Upper lobe of left lung (tissue), 6 donors: ENCODE measurements around the gene OR6K2. TPM values are rescaled to one million over a fixed set of nuclear protein-coding genes. Genes with fewer than 3 reads are reported as not detected.

Source experiments
- ATAC-seq, 2 donors: fragments of 200-7000 bp; cut with Tn5 transposase; one replicate each; pipeline ENCODE4 v1.9.1; 2022; ENCODE audit warnings: mild to moderate bottlenecking in 2 of 2, moderate library complexity in 2 of 2; ENCODE audit not compliant: low FRiP score in 2 of 2
- DNase-seq, 2 donors: peaks; one replicate each; pipeline ENCODE4 v3.0.0-alpha.2; 2019 to 2020
- H3K27ac ChIP-seq, 4 donors: fragments of 200-600 bp; sonication (generic); one replicate each; pipeline ENCODE4 v1.5.1; 2016 to 2019
- H3K27me3 ChIP-seq, 4 donors: fragments of 200-600 bp; sonication (generic); one replicate each; pipeline ENCODE4 v1.5.1; 2017 to 2019
- H3K36me3 ChIP-seq, 4 donors: fragments of 200-600 bp; sonication (generic); one replicate each; pipeline ENCODE4 v1.5.1; 2016 to 2019
- H3K4me1 ChIP-seq, 4 donors: fragments of 200-600 bp; sonication (generic); one replicate each; pipeline ENCODE4 v1.5.1; 2018 to 2019
- H3K4me3 ChIP-seq, 4 donors: fragments of 200-600 bp; sonication (generic); one replicate each; pipeline ENCODE4 v1.5.1; 2017 to 2019; ENCODE audit warnings: mild to moderate bottlenecking in 2 of 4, moderate library complexity in 1 of 4
- H3K9me3 ChIP-seq, 4 donors: fragments of 200-600 bp; sonication (generic); one replicate each; pipeline ENCODE4 v1.5.1; 2018 to 2019
- CTCF ChIP-seq, 6 experiments: fragments of 450-650 bp in 4 of 6; fragments of 200-600 bp in 2 of 6; sonication (generic) in 2 of 6; IDR thresholded peaks; one replicate each; pipeline ENCODE4 v1.5.1; 2016 to 2019; ENCODE audit warnings: antibody characterized with exemption in 6 of 6
- EP300 ChIP-seq, 4 donors: sonication (generic); formaldehyde crosslinking; IDR thresholded peaks; one replicate each; pipeline ENCODE4 v1.5.1; 2017; ENCODE audit warnings: antibody characterized with exemption in 4 of 4, control low read depth in 2 of 4
- POLR2A ChIP-seq, 4 donors: fragments of 450-650 bp; IDR thresholded peaks; one replicate each; pipeline ENCODE4 v1.5.1; 2016 to 2017; ENCODE audit warnings: antibody characterized with exemption in 4 of 4, mild to moderate bottlenecking in 2 of 4
- POLR2AphosphoS5 ChIP-seq, 2 donors: sonication (generic); formaldehyde crosslinking; IDR thresholded peaks; one replicate each; pipeline ENCODE4 v1.5.1; 2017; ENCODE audit warnings: antibody characterized with exemption in 2 of 2
- WGBS, 2 donors: methylation state at CpG; one replicate each; pipeline ENCODE4 v1.1.5; 2017 to 2018; 5-methylcytosine and 5-hydroxymethylcytosine counted together
- total RNA-seq, 6 donors: library from RNA; depleted of rRNA in 4 of 6; stranded (reverse); fragments of >200 nt in 4 of 6; gene quantifications; one replicate each; pipeline versions ENCODE4 v1.1.0 to v1.2.1, GENCODE V29; 2016 to 2021
- donor health status: DM: no; HTN: no; CAD: no; lungs with moderate emphysema.
- donor health status: DM: no; HTN: yes; CAD: no; lungs with severe emphysema.

OR6K2 gene
- total RNA-seq, 6 donors from 2014 or later, result not detected

GRCh38 chr1:158728510-158729225 is 28.2 kb upstream of the OR6K2 start:
- 62 to 63% methylated on average over 3 of the region's 3 CpGs for WGBS, 2 donors
- Histone ChIP-seq H3K9me3 (no peaks in the 10 kb centered on the region), H3K27me3 (no peaks in the 10 kb centered on the region), H3K36me3 (no peaks in the 10 kb centered on the region), H3K4me1 (no peaks in the 10 kb centered on the region), H3K4me3 (no peak overlapping the region), H3K27ac (no peak overlapping the region)
- ATAC-seq, result no peak
- TF ChIP-seq POLR2AphosphoS5 (IDR thresholded peaks at IDR 0.05), result no peak
- no peak for TF ChIP-seq POLR2A (IDR thresholded peaks at IDR 0.05)
- TF ChIP-seq CTCF (IDR thresholded peaks at IDR 0.05), result no peak
- no peak for TF ChIP-seq EP300 (IDR thresholded peaks at IDR 0.05)
- no peak for DNase-seq

DNA sequence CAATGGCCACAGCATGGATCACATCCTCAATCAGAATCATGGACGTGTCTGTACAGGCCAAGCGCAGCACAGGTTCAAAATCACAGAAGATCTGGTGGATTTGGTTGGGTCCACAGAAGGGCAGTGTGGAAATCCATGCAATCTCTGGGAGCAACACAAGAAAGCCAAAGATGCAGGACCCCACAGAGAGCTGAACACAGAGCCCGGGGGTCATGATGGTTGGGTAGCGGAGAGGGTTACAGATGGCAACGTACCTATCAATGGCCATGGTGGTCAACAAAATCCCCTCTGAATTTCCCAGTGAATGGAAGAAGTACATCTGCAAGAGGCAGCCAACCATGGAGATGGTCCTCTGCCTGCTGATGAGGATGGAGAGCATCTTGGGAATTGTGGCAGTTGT is 24.0 kb upstream of the OR6K2 start:
- Histone ChIP-seq H3K27ac (no peak overlapping the region), H3K9me3 (no peaks in the 10 kb centered on the region), H3K4me3 (no peak overlapping the region), H3K36me3 (no peaks in the 10 kb centered on the region), H3K27me3 (no peaks in the 10 kb centered on the region), H3K4me1 (no peaks in the 10 kb centered on the region)
- DNase-seq (no peak), ATAC-seq (no peak)
- WGBS, 2 donors, result 96 to 99% methylated on average over 4 to 5 of the region's 5 CpGs
- TF ChIP-seq EP300 (IDR thresholded peaks at IDR 0.05), result no peak
- TF ChIP-seq CTCF (IDR thresholded peaks at IDR 0.05), result no peak
- no peak for TF ChIP-seq POLR2A (IDR thresholded peaks at IDR 0.05)
- no peak for TF ChIP-seq POLR2AphosphoS5 (IDR thresholded peaks at IDR 0.05)

- WGBS, 2 donors, result 78 to 79% methylated on average over 2 of the region's 2 CpGs
- no peak within 1 kb of the TSS for H3K4me3 ChIP-seq
- no peak for ATAC-seq
- no peaks in the 10 kb centered on the region for H3K36me3 ChIP-seq
- H3K4me1 ChIP-seq, result no peaks in the 10 kb centered on the region
- DNase-seq, result no peak
- TF ChIP-seq POLR2A (IDR thresholded peaks at IDR 0.05) (no peak), EP300 (IDR thresholded peaks at IDR 0.05) (no peak), CTCF (IDR thresholded peaks at IDR 0.05) (no peak), POLR2AphosphoS5 (IDR thresholded peaks at IDR 0.05) (no peak)
- H3K27me3 ChIP-seq, result no peaks in the 10 kb centered on the region
- no peaks in the 10 kb centered on the region for H3K9me3 ChIP-seq
- no peak within 1 kb of the TSS for H3K27ac ChIP-seq
These were observed 20.2 kb upstream of the OR6K2 start, which contains the start of gene OR6K3 for GRCh38 chr1:158720620-158721019. Gene OR6K3, minus strand, starts transcription at chr1:158720720. Its CDS starts 2,605 bp downstream, at chr1:158718115.

GRCh38 chr1:158719664-158720063 is 19.2 kb upstream of the OR6K2 start:
- H3K36me3 ChIP-seq, result no peaks in the 10 kb centered on the region
- H3K9me3 ChIP-seq, result no peaks in the 10 kb centered on the region
- no peak overlapping the region for H3K27ac ChIP-seq
- ATAC-seq, result no peak
- no peak overlapping the region for H3K4me3 ChIP-seq
- DNase-seq, result no peak
- H3K4me1 ChIP-seq, result no peaks in the 10 kb centered on the region
- H3K27me3 ChIP-seq, result no peaks in the 10 kb centered on the region
- TF ChIP-seq EP300 (IDR thresholded peaks at IDR 0.05) (no peak), POLR2A (IDR thresholded peaks at IDR 0.05) (no peak), POLR2AphosphoS5 (IDR thresholded peaks at IDR 0.05) (no peak), CTCF (IDR thresholded peaks at IDR 0.05) (no peak)
- WGBS, 2 donors, result 55 to 59% methylated on average over 3 of the region's 3 CpGs

DNA sequence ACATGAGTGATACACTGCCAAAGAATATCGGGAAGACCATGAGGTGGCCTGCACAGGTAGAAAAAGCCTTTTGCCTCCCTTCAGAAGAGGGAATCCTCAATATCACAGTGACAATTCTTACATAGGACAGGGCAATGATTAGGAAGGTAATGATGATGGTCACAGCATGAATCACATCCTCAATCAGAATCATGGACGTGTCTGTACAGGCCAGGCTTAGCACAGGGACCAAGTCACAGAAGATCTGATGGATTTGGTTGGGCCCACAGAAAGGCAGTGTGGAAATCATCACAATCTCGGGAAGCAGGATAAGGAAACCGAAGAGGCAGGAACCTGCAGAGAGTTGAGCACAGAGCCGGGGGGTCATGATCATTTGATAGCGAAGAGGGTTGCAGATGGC is 16.9 kb upstream of the OR6K2 start:
- Histone ChIP-seq H3K4me3 (no peak overlapping the region), H3K27ac (no peak overlapping the region), H3K9me3 (no peaks in the 10 kb centered on the region), H3K4me1 (no peaks in the 10 kb centered on the region), H3K27me3 (no peaks in the 10 kb centered on the region), H3K36me3 (no peaks in the 10 kb centered on the region)
- DNase-seq (no peak), ATAC-seq (no peak)
- TF ChIP-seq POLR2A (IDR thresholded peaks at IDR 0.05) (no peak), POLR2AphosphoS5 (IDR thresholded peaks at IDR 0.05) (no peak), EP300 (IDR thresholded peaks at IDR 0.05) (no peak), CTCF (IDR thresholded peaks at IDR 0.05) (no peak)
- 96% methylated on average over 6 of the region's 6 CpGs for WGBS, 2 donors
